IMR-90 (cell line): ENCODE data around the gene SEPTIN8. TPM values are rescaled to one million over a fixed set of nuclear protein-coding genes. Genes with fewer than 3 reads are reported as not detected.
A peak's percentile ranks its signal among the peaks of the same experiment; 100 is the strongest.

ENCODE experiments used
- ATAC-seq: fragments of 200-7000 bp; cut with Tn5 transposase; 2 replicates; pipeline ENCODE4 v1.9.1; 2020; ENCODE audit warnings: low read depth, mild to moderate bottlenecking, moderate library complexity
- BruUV-seq: library from RNA; stranded (reverse); fragments of 400-500 nt; replicated peaks from 2 replicates; lab custom pipeline; 2021; lab: Mats Ljungman, UMichigan
- CTCF ChIA-PET: fragments of 300-600 bp; formaldehyde crosslinking; extraction: SDS; loops from one replicate; lab custom pipeline; 2021; ENCODE audit warnings: antibody characterized with exemption; lab: Yijun Ruan, JAX
- POLR2A ChIA-PET: fragments of 300-600 bp; sonication (Branson Sonifier 250); formaldehyde crosslinking; loops from one replicate; lab custom pipeline; 2022; ENCODE audit warnings: antibody characterized with exemption; ENCODE audit not compliant: unreplicated experiment; lab: Charles Lee
- DNase-seq: peaks from one replicate; pipeline ENCODE4 v3.0.0; 2013
- H2AFZ ChIP-seq: replicated peaks from 2 replicates; pipeline ENCODE3; 2013; ENCODE audit warnings: low read length, mild to moderate bottlenecking; ENCODE audit not compliant: poor library complexity
- H2AK5ac ChIP-seq: 2 replicates; pipeline ENCODE4 v1.6.1; 2013; ENCODE audit warnings: low read depth, low read length, inconsistent platforms
- H2AK9ac ChIP-seq: replicated peaks from 2 replicates; pipeline ENCODE3; 2013; ENCODE audit warnings: mild to moderate bottlenecking, low read depth, low read length, moderate library complexity; ENCODE audit not compliant: poor library complexity
- H2BK120ac ChIP-seq: 2 replicates; pipeline ENCODE4 v1.6.1; 2013; ENCODE audit warnings: low read depth, low read length, inconsistent platforms
- H2BK15ac ChIP-seq: 3 replicates; pipeline ENCODE4 v1.6.1; 2013; ENCODE audit warnings: low read depth, low read length, inconsistent platforms
- H2BK20ac ChIP-seq: 2 replicates; pipeline ENCODE4 v1.6.1; 2013; ENCODE audit warnings: low read depth, mild to moderate bottlenecking, inconsistent platforms, low read length, moderate library complexity
- H2BK5ac ChIP-seq: 2 replicates; pipeline ENCODE4 v1.6.1; 2013; ENCODE audit warnings: mild to moderate bottlenecking, low read depth, low read length, inconsistent platforms; ENCODE audit not compliant: poor library complexity, severe bottlenecking
- H3K14ac ChIP-seq: replicated peaks from 2 replicates; pipeline ENCODE4 v1.6.1; 2013; ENCODE audit warnings: low read depth, low read length, inconsistent platforms
- H3K18ac ChIP-seq: 2 replicates; pipeline ENCODE4 v1.6.1; 2013; ENCODE audit warnings: low read depth, low read length, control low read depth
- H3K23ac ChIP-seq: 2 replicates; pipeline ENCODE4 v1.6.1; 2013; ENCODE audit warnings: low read depth, low read length, inconsistent platforms
- H3K27ac ChIP-seq: 2 replicates; pipeline ENCODE4 v1.5.1; 2013; ENCODE audit warnings: mild to moderate bottlenecking, control low read depth, low read length; ENCODE audit not compliant: insufficient read depth
- H3K27me3 ChIP-seq: 2 replicates; pipeline ENCODE4 v1.6.1; 2013; ENCODE audit warnings: low read length; ENCODE audit not compliant: control insufficient read depth, insufficient read depth
- H3K36me3 ChIP-seq: 2 replicates; pipeline ENCODE4 v1.6.1; 2013; ENCODE audit warnings: low read length, mixed read lengths; ENCODE audit not compliant: control insufficient read depth, insufficient read depth
- H3K4ac ChIP-seq: 2 replicates; pipeline ENCODE4 v1.6.1; 2013; ENCODE audit warnings: low read depth, low read length, inconsistent platforms
- H3K4me1 ChIP-seq: 2 replicates; pipeline ENCODE4 v1.6.1; 2013; ENCODE audit warnings: low read length, mixed read lengths; ENCODE audit not compliant: control insufficient read depth, insufficient read depth
- H3K4me2 ChIP-seq: 2 replicates; pipeline ENCODE4 v1.6.1; 2013; ENCODE audit warnings: low read depth, mild to moderate bottlenecking, control low read depth, low read length, moderate library complexity
- H3K4me3 ChIP-seq: 2 replicates; pipeline ENCODE4 v1.5.1; 2013; ENCODE audit warnings: low read depth, mild to moderate bottlenecking, control low read depth, low read length, moderate library complexity; ENCODE audit not compliant: insufficient read depth
- H3K56ac ChIP-seq: 2 replicates; pipeline ENCODE4 v1.6.1; 2013; ENCODE audit warnings: low read length, inconsistent platforms; ENCODE audit not compliant: insufficient read depth; ENCODE audit errors: extremely low read depth
- H3K79me1 ChIP-seq, 2 experiments: 2 replicates each; pipeline ENCODE4 v1.6.1; 2013; ENCODE audit warnings: low read length in 2 of 2, inconsistent platforms in 1 of 2, low read depth in 1 of 2
- H3K9ac ChIP-seq: 2 replicates; pipeline ENCODE4 v1.6.1; 2013; ENCODE audit warnings: low read depth, low read length, control low read depth
- H3K9me1 ChIP-seq: 2 replicates; pipeline ENCODE4 v1.6.1; 2013; ENCODE audit warnings: low read length, inconsistent platforms; ENCODE audit not compliant: insufficient read depth
- H3K9me3 ChIP-seq: 2 replicates; pipeline ENCODE4 v1.6.1; 2013; ENCODE audit warnings: low read length; ENCODE audit not compliant: control insufficient read depth, insufficient read depth
- H4K20me1 ChIP-seq: 2 replicates; pipeline ENCODE4 v1.6.1; 2013; ENCODE audit warnings: low read length, inconsistent platforms; ENCODE audit not compliant: insufficient read depth
- H4K5ac ChIP-seq: 2 replicates; pipeline ENCODE4 v1.6.1; 2013; ENCODE audit warnings: mild to moderate bottlenecking, low read depth, low read length, control low read depth
- H4K8ac ChIP-seq, 2 experiments: 2 replicates each; pipeline ENCODE4 v1.6.1; 2013; ENCODE audit warnings: low read depth in 2 of 2, low read length in 2 of 2, control low read depth in 1 of 2, inconsistent platforms in 1 of 2
- H4K91ac ChIP-seq: 2 replicates; pipeline ENCODE4 v1.6.1; 2013; ENCODE audit warnings: low read depth, low read length, inconsistent platforms; ENCODE audit not compliant: insufficient read depth
- BHLHE40 ChIP-seq: fragments of 150-350 bp; IDR thresholded peaks from 2 replicates; pipeline ENCODE4 v1.6.1; 2016; ENCODE audit warnings: mild to moderate bottlenecking, low read depth, low read length
- CEBPB ChIP-seq: IDR thresholded peaks from 2 replicates; pipeline ENCODE4 v1.6.1; 2012; ENCODE audit warnings: low read depth, low read length, improper control_type of control experiment
- CHD1 ChIP-seq: IDR thresholded peaks from 2 replicates; pipeline ENCODE4 v1.6.1; 2012; ENCODE audit warnings: low read depth, low read length, improper control_type of control experiment
- CTCF ChIP-seq: conservative IDR thresholded peaks from 2 replicates; pipeline ENCODE4 v1.5.1; 2012; ENCODE audit warnings: mild to moderate bottlenecking, low read depth, low read length, improper control_type of control experiment
- FOS ChIP-seq: fragments of 150-350 bp; IDR thresholded peaks from 2 replicates; pipeline ENCODE4 v1.6.1; 2016; ENCODE audit warnings: low read depth, low read length
- MAFK ChIP-seq: IDR thresholded peaks from 2 replicates; pipeline ENCODE4 v1.6.1; 2012; ENCODE audit warnings: low read depth, low read length, improper control_type of control experiment
- MAZ ChIP-seq: IDR thresholded peaks from 2 replicates; pipeline ENCODE4 v1.6.1; 2012; ENCODE audit warnings: low read depth, mild to moderate bottlenecking, low read length, improper control_type of control experiment, moderate library complexity, borderline replicate concordance
- NFE2L2 ChIP-seq: fragments of 150-350 bp; IDR thresholded peaks from 2 replicates; pipeline ENCODE4 v1.6.1; 2016; ENCODE audit warnings: low read depth, mild to moderate bottlenecking, low read length
- POLR2A ChIP-seq: IDR thresholded peaks from 2 replicates; pipeline ENCODE4 v1.6.1; 2012; ENCODE audit warnings: mild to moderate bottlenecking, low read depth, low read length
- RAD21 ChIP-seq: IDR thresholded peaks from 2 replicates; pipeline ENCODE4 v1.6.1; 2012; ENCODE audit warnings: low read length, improper control_type of control experiment
- RCOR1 ChIP-seq: IDR thresholded peaks from 2 replicates; pipeline ENCODE4 v1.6.1; 2012; ENCODE audit warnings: mild to moderate bottlenecking, low read length, improper control_type of control experiment; ENCODE audit not compliant: insufficient replicate concordance
- RFX5 ChIP-seq: IDR thresholded peaks from 2 replicates; pipeline ENCODE4 v1.8.0; 2012; ENCODE audit warnings: low read depth, mild to moderate bottlenecking, low read length, moderate library complexity
- SMC3 ChIP-seq: fragments of 150-350 bp; IDR thresholded peaks from 2 replicates; pipeline ENCODE4 v1.6.1; 2016; ENCODE audit warnings: low read depth, mild to moderate bottlenecking, antibody characterized with exemption, low read length, moderate library complexity
- WGBS, 2 experiments: methylation state at CpG; one replicate each; pipeline versions ENCODE4 v1.1.5 to v1.1.7; 2013; ENCODE audit warnings: missing lambda C conversion rate in 2 of 2; ENCODE audit not compliant: insufficient read length in 1 of 2; ENCODE audit errors: extremely low coverage in 2 of 2; 5-methylcytosine and 5-hydroxymethylcytosine counted together
- dilution Hi-C: fragments of 300-500 bp; cut with HindIII; formaldehyde crosslinking; loops from one replicate; pipeline ENCODE4 v1.14.3; 2018; ENCODE audit warnings: low sequenced_read_pairs; ENCODE audit not compliant: unreplicated experiment
- in situ Hi-C: fragments of 300-500 bp; cut with MboI; formaldehyde crosslinking; loops from 3 replicates; pipeline ENCODE4 v1.14.3; 2019; ENCODE audit warnings: low sequenced_read_pairs, inconsistent platforms, mixed read lengths
- intact Hi-C: fragments of 100-400 bp; cut with micrococcal nuclease; formaldehyde crosslinking; loops from 2 replicates; pipeline ENCODE4 v1.10.0; 2022
- polyA plus RNA-seq, 3 experiments: library from polyadenylated mRNA; depleted of rRNA; stranded (reverse); fragments of >200 nt; gene quantifications; 2 replicates each; pipeline ENCODE4 v1.2.3, GENCODE V29; 2012; ENCODE audit warnings: low replicate concordance in 1 of 3
- total RNA-seq: library from RNA; depleted of rRNA; stranded (reverse); fragments of >200 nt; gene quantifications from 2 replicates; pipeline ENCODE4 v1.2.3, GENCODE V29; 2012
- TF ChIP-seq, protein P1 (sequence below): fragments of 150-350 bp; IDR thresholded peaks from 2 replicates; pipeline ENCODE4 v1.6.1; 2016; ENCODE audit warnings: low read depth, mild to moderate bottlenecking, low read length, moderate library complexity, borderline replicate concordance

Gene SEPTIN8
- total and polyA plus RNA-seq, 2 of the 4 experiments (the other 2 are of a cell fraction), result 56.2 to 67.2 TPM

- Histone ChIP-seq H3K4me3 (no peak overlapping the region), H2AK5ac (no peak overlapping the region), H3K79me1 (no peaks in the 10 kb centered on the region), H3K27me3 (peaks cover 30% of the 10 kb centered on the region), H2AFZ (no peak overlapping the region), H3K9me1 (no peaks in the 10 kb centered on the region), H4K20me1 (no peaks in the 10 kb centered on the region), H2BK120ac (no peak overlapping the region), H3K56ac (no peak overlapping the region), H2BK15ac (peak overlapping the region; percentile 0; the same call in 1 of the 3 replicates), H3K9me3 (no peaks in the 10 kb centered on the region), H3K4me2 (no peak overlapping the region), H3K14ac (no peak overlapping the region), H3K9ac (no peak overlapping the region), H3K4me1 (peaks cover 7% of the 10 kb centered on the region), H3K4ac (no peak overlapping the region), H2BK20ac (no peak overlapping the region), H3K27ac (no peak overlapping the region), H2AK9ac (no peak overlapping the region), H3K36me3 (no peaks in the 10 kb centered on the region), H3K18ac (no peak overlapping the region), H4K91ac (no peak overlapping the region), H2BK5ac (no peak overlapping the region), H3K23ac (no peak overlapping the region), H4K5ac (no peak overlapping the region), H4K8ac (no peak overlapping the region)
- TF ChIP-seq, protein P1, sequence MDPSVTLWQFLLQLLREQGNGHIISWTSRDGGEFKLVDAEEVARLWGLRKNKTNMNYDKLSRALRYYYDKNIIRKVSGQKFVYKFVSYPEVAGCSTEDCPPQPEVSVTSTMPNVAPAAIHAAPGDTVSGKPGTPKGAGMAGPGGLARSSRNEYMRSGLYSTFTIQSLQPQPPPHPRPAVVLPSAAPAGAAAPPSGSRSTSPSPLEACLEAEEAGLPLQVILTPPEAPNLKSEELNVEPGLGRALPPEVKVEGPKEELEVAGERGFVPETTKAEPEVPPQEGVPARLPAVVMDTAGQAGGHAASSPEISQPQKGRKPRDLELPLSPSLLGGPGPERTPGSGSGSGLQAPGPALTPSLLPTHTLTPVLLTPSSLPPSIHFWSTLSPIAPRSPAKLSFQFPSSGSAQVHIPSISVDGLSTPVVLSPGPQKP, result no peak
- TF ChIP-seq RCOR1 (no peak), CTCF (no peak), BHLHE40 (no peak), MAFK (no peak), MAZ (no peak), RFX5 (no peak), CEBPB (no peak), SMC3 (no peak), CHD1 (no peak), NFE2L2 (no peak), RAD21 (no peak), POLR2A (no peak), FOS (no peak)
- BruUV-seq, result no TSS peak
- ATAC-seq (no peak), DNase-seq (no peak)
- 67% methylated on average over 64 of the region's 81 CpGs; no CpG with 5 or more reads in 1 of the 2 experiments for WGBS, 2 experiments
- in situ Hi-C loops, result no loop called here
- intact Hi-C loops, result no loop called here
- dilution Hi-C loops, result no loop called here
- CTCF ChIA-PET, result interaction anchor here (1.0 to 1.3 kb wide), 2 partner anchors 40 to 61 kb away, joined by 3 to 4 read pairs; no protein-coding TSS in a partner anchor
- POLR2A ChIA-PET, result interaction anchor here (0.6 kb wide), 1 partner anchor 15 kb away, joined by 8 read pairs; no protein-coding TSS in a partner anchor
These were observed 37.7 kb upstream of the SEPTIN8 start for GRCh38 chr5:132814503-132815294.
